Brain microvascular endothelial cell (primary cell): ENCODE results near the gene NFKBIA.
A peak's percentile ranks its signal among the peaks of the same experiment; 100 is the strongest.
"Not testable (repeated sequence)": the region's sequence is repeated elsewhere in the genome, so short reads cannot be mapped to it uniquely, and the experiment has no call there.

Source experiments
- DNase-seq: peaks from one replicate; pipeline ENCODE4 v3.0.0-alpha.2; 2020
- H3K27ac ChIP-seq: fragments of 250-450 bp; sonication (Bioruptor Pico); 2 replicates; pipeline ENCODE4 v1.5.1; 2020; ENCODE audit warnings: mild to moderate bottlenecking, moderate library complexity
- H3K27me3 ChIP-seq: fragments of 250-450 bp; sonication (Bioruptor Pico); replicated peaks from 2 replicates; pipeline ENCODE4 v1.5.1; 2020; ENCODE audit warnings: mild to moderate bottlenecking
- H3K36me3 ChIP-seq: fragments of 250-450 bp; sonication (Bioruptor Pico); replicated peaks from 2 replicates; pipeline ENCODE4 v1.5.1; 2020; ENCODE audit warnings: mild to moderate bottlenecking
- H3K4me3 ChIP-seq: 2 replicates; pipeline ENCODE4 v1.5.1; 2011; ENCODE audit warnings: low read depth, mild to moderate bottlenecking, control low read depth, low read length, moderate library complexity
- CTCF ChIP-seq: IDR thresholded peaks from 2 replicates; pipeline ENCODE4 v1.5.1; 2011; ENCODE audit warnings: low read depth, mild to moderate bottlenecking, moderate library complexity, low read length, control low read depth, inconsistent platforms; ENCODE audit errors: missing control alignments
- in situ Hi-C: cut with HindIII; loops from 2 replicates; pipeline ENCODE4 v1.10.0; 2017; ENCODE audit warnings: low sequenced_read_pairs, low pct_ligation_motif_present

NFKBIA gene

GRCh38 chr14:35383569-35384454 lies 20.7 kb downstream of the NFKBIA start:
- H3K27ac ChIP-seq: peak overlapping the region; percentile 93
- DNase-seq: no peak
- H3K27me3 ChIP-seq: no peaks in the 10 kb centered on the region
- H3K4me3 ChIP-seq: no peak overlapping the region
- no peak for TF ChIP-seq CTCF
- in situ Hi-C loops: no loop called here
- no peaks in the 10 kb centered on the region for H3K36me3 ChIP-seq

DNA sequence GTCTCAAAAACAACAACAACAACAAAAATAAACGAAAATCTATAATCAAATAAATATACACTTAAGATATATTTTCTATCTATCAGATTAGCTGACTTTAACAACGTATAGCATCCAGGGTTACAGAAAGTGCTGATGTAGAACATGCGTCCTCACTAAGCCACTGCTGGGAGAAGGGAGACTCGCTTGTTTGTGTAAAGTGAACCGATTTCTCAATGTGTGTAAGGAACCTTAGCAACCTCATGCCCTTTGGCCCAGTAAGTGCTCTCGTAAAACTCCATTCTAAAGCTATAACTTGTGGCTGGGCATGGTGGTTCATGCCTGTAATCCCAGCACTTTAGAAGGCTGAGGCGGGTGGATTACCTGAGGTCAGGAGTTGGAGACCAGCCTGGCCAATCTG lies 23.8 kb downstream of the NFKBIA start:
- no peak for DNase-seq
- no peak overlapping the region for H3K27ac ChIP-seq
- no peaks in the 10 kb centered on the region for H3K36me3 ChIP-seq
- H3K27me3 ChIP-seq: no peaks in the 10 kb centered on the region
- TF ChIP-seq CTCF: no peak
- no peak overlapping the region for H3K4me3 ChIP-seq
- in situ Hi-C loops: no loop called here

- in situ Hi-C loops, H3K27me3 ChIP-seq, DNase-seq, H3K36me3 ChIP-seq, H3K4me3 ChIP-seq, H3K27ac ChIP-seq: not testable (repeated sequence)
Measured at GRCh38 chr14:35379234-35379933, 25.2 kb downstream of the NFKBIA start.

- Histone ChIP-seq H3K36me3 (no peaks in the 10 kb centered on the region), H3K27ac (no peak overlapping the region), H3K27me3 (no peaks in the 10 kb centered on the region), H3K4me3 (no peak overlapping the region)
- TF ChIP-seq CTCF: no peak
- no peak for DNase-seq
- in situ Hi-C loops: no loop called here
Measured at GRCh38 chr14:35378425-35379233, 25.9 kb downstream of the NFKBIA start.

GRCh38 chr14:35375558-35376025 lies 29.0 kb downstream of the NFKBIA start:
- in situ Hi-C loops: no loop called here
- H3K27ac ChIP-seq: no peak overlapping the region
- TF ChIP-seq CTCF: no peak
- H3K36me3 ChIP-seq: no peaks in the 10 kb centered on the region
- DNase-seq: no peak
- H3K27me3 ChIP-seq: no peaks in the 10 kb centered on the region
- no peak overlapping the region for H3K4me3 ChIP-seq
